GM15510 (cell line): ENCODE data around the gene TMEM39A.

Experiments
- POLR2A ChIP-seq: IDR thresholded peaks from 3 replicates; pipeline ENCODE4 v1.6.1; 2011; ENCODE audit warnings: borderline replicate concordance; ENCODE audit not compliant: insufficient read length; ENCODE audit errors: extremely low read depth

Gene TMEM39A

GRCh38 chr3:119417771-119418512 lies 45.5 kb downstream of the TMEM39A start:
- no peak for TF ChIP-seq POLR2A

GRCh38 chr3:119416873-119417272 lies 46.5 kb downstream of the TMEM39A start:
- TF ChIP-seq POLR2A: no peak

GRCh38 chr3:119413603-119414280 lies 49.7 kb downstream of the TMEM39A start:
- TF ChIP-seq POLR2A: no peak

- TF ChIP-seq POLR2A: no peak
Observed at GRCh38 chr3:119409844-119410243, 53.6 kb downstream of the TMEM39A start.

GRCh38 chr3:119408243-119408950 lies 55.0 kb downstream of the TMEM39A start:
- TF ChIP-seq POLR2A: no peak

DNA sequence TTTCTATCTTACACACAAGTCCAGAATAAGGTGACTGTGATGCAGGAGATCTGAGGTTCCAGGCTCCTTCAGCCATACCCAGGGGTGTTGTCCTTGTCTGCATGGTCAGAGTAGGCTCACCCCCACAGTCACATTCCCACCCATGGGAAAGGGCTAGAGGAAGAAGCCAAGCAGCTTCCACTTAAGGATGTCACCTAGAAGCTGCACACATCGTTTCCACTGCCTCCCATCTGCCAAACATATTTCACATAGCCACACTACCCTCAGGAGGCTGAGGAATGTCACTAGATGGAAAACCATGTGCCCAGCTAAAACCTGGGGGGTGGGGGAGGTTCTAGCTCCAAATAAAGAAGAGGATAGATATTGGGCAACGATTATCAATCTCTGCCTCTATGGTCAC lies 58.1 kb downstream of the TMEM39A start:
- TF ChIP-seq POLR2A: no peak

GRCh38 chr3:119403201-119403600 lies 60.2 kb downstream of the TMEM39A start:
- TF ChIP-seq POLR2A: no peak

DNA sequence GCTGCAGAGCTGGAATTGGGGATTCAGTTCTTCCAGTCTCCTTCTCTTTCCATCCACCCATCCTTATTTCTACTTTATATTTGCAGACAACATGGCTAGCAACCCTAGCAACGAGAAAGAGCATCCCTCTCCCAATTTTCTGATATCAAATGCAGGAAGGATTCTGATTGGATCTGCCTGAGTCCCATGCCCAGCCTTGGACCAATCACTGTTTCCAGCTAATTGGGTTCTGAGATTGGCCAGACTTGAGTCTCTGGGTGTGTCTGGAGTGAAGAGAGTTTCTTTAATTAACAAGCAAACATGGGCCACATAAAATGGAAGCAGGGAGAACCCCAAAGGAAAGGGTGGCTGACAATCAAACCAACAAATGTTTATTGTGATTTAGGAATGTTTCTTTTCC lies 60.6 kb downstream of the TMEM39A start:
- TF ChIP-seq POLR2A: no peak

GRCh38 chr3:119401503-119402440 lies 61.6 kb downstream of the TMEM39A start:
- no peak for TF ChIP-seq POLR2A

- no peak for TF ChIP-seq POLR2A
Observed at GRCh38 chr3:119401069-119401468, 62.3 kb downstream of the TMEM39A start.

- TF ChIP-seq POLR2A: no peak
Observed at GRCh38 chr3:119400466-119400865, 62.9 kb downstream of the TMEM39A start.

DNA sequence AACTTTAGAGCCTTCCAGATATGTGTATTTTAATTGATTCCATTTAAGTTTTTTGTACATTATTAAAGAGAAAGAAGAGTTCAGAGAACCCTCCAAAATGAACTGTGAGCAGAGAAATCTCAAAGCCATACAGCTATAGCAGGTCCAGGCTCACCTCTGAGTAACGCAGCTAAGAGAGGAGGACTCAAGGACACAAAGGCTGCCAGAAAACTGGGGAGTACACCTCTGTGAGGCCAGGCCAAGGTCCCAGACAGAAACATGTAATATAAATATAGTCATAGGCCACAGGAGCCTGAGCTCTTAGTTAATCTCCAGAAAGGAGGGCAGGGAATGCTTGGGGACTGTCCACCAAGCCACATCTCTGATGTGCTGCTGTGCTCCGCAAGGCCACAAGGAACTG lies 66.5 kb downstream of the TMEM39A start:
- no peak for TF ChIP-seq POLR2A

DNA sequence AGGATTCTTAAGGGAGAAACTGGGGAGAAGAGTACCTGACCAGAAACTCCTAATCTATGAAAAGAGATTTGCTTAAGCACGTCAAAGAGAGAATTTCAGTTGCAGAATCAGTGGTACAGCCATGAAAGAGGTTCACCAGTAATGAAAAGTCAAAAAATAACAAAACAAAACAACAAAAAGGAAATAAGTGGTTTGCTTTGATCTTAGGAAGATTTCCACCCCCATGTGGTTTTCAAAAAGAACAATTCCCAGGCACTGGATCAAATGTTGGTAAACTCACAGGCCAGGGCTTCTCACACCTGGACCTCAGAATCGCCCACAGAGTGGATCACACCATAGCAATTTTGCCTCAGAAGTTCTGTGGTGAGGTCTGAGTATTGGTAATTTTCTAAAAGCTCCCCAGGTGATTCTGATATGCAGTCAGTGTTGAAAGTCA lies 67.5 kb downstream of the TMEM39A start:
- TF ChIP-seq POLR2A: no peak

- TF ChIP-seq POLR2A: no peak
Observed at GRCh38 chr3:119388577-119388976, 74.8 kb downstream of the TMEM39A start.

DNA sequence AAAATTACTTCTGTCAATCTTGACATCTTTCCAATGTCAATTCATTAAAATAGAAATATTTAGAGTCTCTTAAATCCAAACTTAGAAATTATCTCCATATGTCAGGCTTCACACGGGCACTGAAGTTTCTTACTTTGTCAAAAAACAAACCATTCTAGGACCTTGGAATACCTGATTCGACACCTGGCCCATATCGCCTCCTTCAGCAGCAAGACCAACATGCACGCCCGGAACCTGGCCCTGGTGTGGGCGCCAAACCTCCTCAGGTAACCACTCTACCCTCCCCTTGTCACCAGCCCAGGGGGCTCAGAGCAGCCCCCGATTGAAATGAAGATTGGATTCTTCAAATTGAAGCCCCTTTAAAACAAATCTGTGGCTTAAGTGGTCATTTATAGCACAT lies 81.3 kb downstream of the TMEM39A start:
- no peak for TF ChIP-seq POLR2A

GRCh38 chr3:119380697-119381096 lies 82.7 kb downstream of the TMEM39A start:
- no peak for TF ChIP-seq POLR2A
